Activated CD4-positive, alpha-beta T cell treated with anti-CD3 and anti-CD28 coated beads, Interleukin-2, amount 10 ng/mL, durations not matched to agents 7 days and 5 days (primary cell): ENCODE results near the gene EIF4A2. TPM values are rescaled to one million over a fixed set of nuclear protein-coding genes. Genes with fewer than 3 reads are reported as not detected.
A peak's percentile ranks its signal among the peaks of the same experiment; 100 is the strongest.

Experiments
- CTCF ChIA-PET: fragments of 350-600 bp; sonication (Branson Sonifier 250); formaldehyde crosslinking; loops from one replicate; lab custom pipeline; 2021; ENCODE audit warnings: antibody characterized with exemption; lab: Charles Lee
- POLR2A ChIA-PET: fragments of 350-600 bp; sonication (Branson Sonifier 250); formaldehyde crosslinking; loops from one replicate; lab custom pipeline; 2021; ENCODE audit warnings: antibody characterized with exemption; lab: Charles Lee
- DNase-seq: peaks from one replicate; pipeline ENCODE4 v3.0.0-alpha.2; 2020
- H3K27ac Mint-ChIP-seq: one replicate; pipeline ENCODE4 v1.8.0; 2021; ENCODE audit warnings: mild to moderate bottlenecking, moderate library complexity, mixed read lengths
- H3K27me3 Mint-ChIP-seq: one replicate; pipeline ENCODE4 v1.8.0; 2021; ENCODE audit warnings: mixed read lengths
- H3K36me3 Mint-ChIP-seq: one replicate; pipeline ENCODE4 v1.8.0; 2021; ENCODE audit warnings: low read depth, mixed read lengths
- H3K4me1 Mint-ChIP-seq: one replicate; pipeline ENCODE4 v1.8.0; 2021; ENCODE audit warnings: mixed read lengths
- H3K4me3 Mint-ChIP-seq: one replicate; pipeline ENCODE4 v1.8.0; 2021; ENCODE audit warnings: mild to moderate bottlenecking, moderate library complexity, mixed read lengths
- H3K9me3 Mint-ChIP-seq: one replicate; pipeline ENCODE4 v1.8.0; 2021; ENCODE audit warnings: mixed read lengths
- total RNA-seq, 2 experiments: library from RNA; stranded (reverse); gene quantifications; one replicate each; pipeline ENCODE4 v1.2.3, GENCODE V29; 2021

Gene EIF4A2
- total RNA-seq, 2 experiments from 2014 or later: 351 to 383 TPM

GRCh38 chr3:186760897-186761447, 22.4 kb upstream of the EIF4A2 start:
- H3K27me3 Mint-ChIP-seq: no peaks in the 10 kb centered on the region
- H3K9me3 Mint-ChIP-seq: no peaks in the 10 kb centered on the region
- H3K27ac Mint-ChIP-seq: no peak overlapping the region
- no peaks in the 10 kb centered on the region for H3K4me1 Mint-ChIP-seq
- no peak overlapping the region for H3K4me3 Mint-ChIP-seq
- no peak for DNase-seq
- ChIA-PET POLR2A (no interaction called here), CTCF (interaction anchor here (1.4 kb wide), 1 partner anchor 11 kb away, joined by 6 read pairs; no protein-coding TSS in a partner anchor)
- no peaks in the 10 kb centered on the region for H3K36me3 Mint-ChIP-seq

GRCh38 chr3:186772281-186772694, 11.1 kb upstream of the EIF4A2 start:
- DNase-seq: no peak
- Mint-ChIP-seq H3K4me1 (peaks cover 19% of the 10 kb centered on the region), H3K27me3 (peaks cover 2% of the 10 kb centered on the region), H3K36me3 (no peaks in the 10 kb centered on the region), H3K9me3 (peaks cover 3% of the 10 kb centered on the region), H3K4me3 (peak overlapping the region; percentile 81), H3K27ac (peak overlapping the region; percentile 95)
- POLR2A ChIA-PET: interaction anchor here (1.6 kb wide), 1 partner anchor 11 kb away, joined by 17 read pairs; the partner anchor contains the start of gene EIF4A2
- CTCF ChIA-PET: interaction anchor here (0.8 to 1.8 kb wide), 3 partner anchors 11 to 158 kb away, joined by 3 to 7 read pairs (median 6); partner anchors contain the start of gene EIF4A2

DNA sequence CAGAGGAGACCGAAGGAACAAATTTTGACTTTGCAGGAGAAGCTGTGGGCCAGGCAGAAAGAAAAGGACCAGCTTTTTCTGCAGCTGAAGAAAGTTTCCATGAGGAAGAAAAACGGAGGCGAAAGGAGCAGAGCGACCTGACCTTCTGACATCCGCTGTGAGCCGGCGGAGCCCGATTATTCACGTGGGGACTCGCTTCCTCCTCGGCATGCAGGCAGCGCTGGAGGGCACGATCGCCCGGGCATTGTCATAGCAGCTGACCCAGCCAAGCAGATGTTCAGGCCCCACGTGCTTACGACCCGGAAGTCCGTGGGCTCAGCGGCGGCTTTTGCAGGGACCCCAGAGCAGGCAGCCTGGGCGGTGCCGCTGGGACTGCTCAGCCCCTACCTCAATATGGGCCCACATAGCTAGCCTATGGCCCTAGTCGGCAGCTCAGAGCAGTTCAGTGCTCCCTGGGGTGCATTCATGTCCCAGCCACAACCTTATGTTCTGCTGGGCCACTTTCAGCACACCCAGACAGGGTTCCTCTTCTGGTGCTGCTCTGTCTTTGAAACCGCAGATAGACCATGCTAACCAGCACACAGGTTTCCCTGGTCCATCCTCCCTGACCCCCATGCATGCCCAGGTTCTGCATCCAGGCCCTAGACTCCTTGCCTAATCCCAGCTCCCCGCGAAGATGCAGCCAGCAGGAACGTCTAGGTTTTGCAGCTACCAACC, 10.5 kb upstream of the EIF4A2 start:
- Mint-ChIP-seq H3K4me3 (peak overlapping the region; percentile 81), H3K4me1 (peaks cover 19% of the 10 kb centered on the region), H3K27ac (peak overlapping the region; percentile 95), H3K36me3 (no peaks in the 10 kb centered on the region), H3K9me3 (peaks cover 3% of the 10 kb centered on the region), H3K27me3 (peaks cover 2% of the 10 kb centered on the region)
- POLR2A ChIA-PET: interaction anchor here (1.6 kb wide), 1 partner anchor 10 kb away, joined by 17 read pairs; the partner anchor contains the start of gene EIF4A2
- peak; percentile 67 for DNase-seq
- CTCF ChIA-PET: interaction anchor here (0.8 to 1.8 kb wide), 3 partner anchors 11 to 159 kb away, joined by 3 to 7 read pairs (median 6); partner anchors contain the start of gene EIF4A2

- peaks cover 19% of the 10 kb centered on the region for H3K4me1 Mint-ChIP-seq
- no peak overlapping the region for H3K27ac Mint-ChIP-seq
- no peak overlapping the region for H3K4me3 Mint-ChIP-seq
- H3K36me3 Mint-ChIP-seq: no peaks in the 10 kb centered on the region
- POLR2A ChIA-PET: interaction anchor here (0.6 kb wide), 1 partner anchor 107 kb away, joined by 3 read pairs; no protein-coding TSS in a partner anchor
- no peak for DNase-seq
- peaks cover 2% of the 10 kb centered on the region for H3K27me3 Mint-ChIP-seq
- CTCF ChIA-PET: no interaction called here
- peaks cover 3% of the 10 kb centered on the region for H3K9me3 Mint-ChIP-seq
Observed at GRCh38 chr3:186775999-186776398, 7.4 kb upstream of the EIF4A2 start.

DNA sequence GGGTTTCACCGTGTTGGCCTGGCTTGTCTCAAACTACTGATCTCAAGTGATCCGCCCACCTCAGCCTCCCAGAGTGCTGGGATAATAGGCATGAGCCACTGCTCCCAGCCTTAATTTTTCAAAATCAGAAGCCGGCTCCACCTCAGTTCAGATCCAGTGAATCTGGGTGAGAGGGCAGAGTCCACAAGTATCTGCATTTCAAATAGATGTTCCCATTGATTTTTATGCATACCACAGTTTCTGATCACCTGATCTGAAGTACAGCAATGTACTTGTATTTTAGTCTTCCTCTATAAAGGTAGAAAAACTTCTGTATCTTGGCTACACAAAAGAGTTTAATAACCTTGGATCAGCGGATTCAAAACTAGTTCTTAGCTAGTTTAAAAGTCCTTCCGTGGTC, 4.2 kb upstream of the EIF4A2 start:
- Mint-ChIP-seq H3K27ac (no peak overlapping the region), H3K27me3 (peaks cover 2% of the 10 kb centered on the region), H3K36me3 (peaks cover 8% of the 10 kb centered on the region), H3K4me3 (no peak overlapping the region), H3K9me3 (no peaks in the 10 kb centered on the region), H3K4me1 (peaks cover 9% of the 10 kb centered on the region)
- DNase-seq: no peak
- POLR2A ChIA-PET: no interaction called here
- CTCF ChIA-PET: interaction anchor here (1.4 kb wide), 1 partner anchor 15 kb away, joined by 4 read pairs; no protein-coding TSS in a partner anchor

DNA sequence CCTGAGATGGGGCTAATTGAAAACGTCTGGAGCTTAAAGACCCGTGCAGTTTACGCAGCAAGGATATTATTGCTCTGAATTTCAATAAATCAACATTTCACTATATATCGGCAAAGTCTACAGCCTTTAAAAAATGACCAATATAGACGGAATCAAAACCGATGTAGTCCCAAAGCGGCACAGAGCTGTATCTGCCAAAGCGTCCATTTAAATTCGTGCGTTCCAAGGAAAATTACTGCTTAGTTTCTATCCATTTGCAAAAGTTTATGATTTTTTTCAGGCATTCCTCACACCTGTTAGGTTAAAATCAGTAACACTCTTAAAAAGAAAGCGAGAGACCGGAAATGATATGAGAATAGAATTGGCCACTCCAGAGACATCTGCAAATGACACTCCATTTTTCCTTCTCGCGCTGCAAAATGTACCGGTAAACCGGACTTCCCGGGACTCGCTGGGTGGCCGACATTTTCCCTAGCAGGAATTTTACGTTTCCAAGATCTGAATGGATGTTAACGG, 777 bp upstream of the EIF4A2 start:
- H3K4me1 Mint-ChIP-seq: peaks cover 34% of the 10 kb centered on the region
- no peaks in the 10 kb centered on the region for H3K9me3 Mint-ChIP-seq
- H3K27me3 Mint-ChIP-seq: no peaks in the 10 kb centered on the region
- peaks cover 41% of the 10 kb centered on the region for H3K36me3 Mint-ChIP-seq
- H3K4me3 Mint-ChIP-seq: peak overlapping the region; percentile 99
- CTCF ChIA-PET: interaction anchor here (1.0 to 1.8 kb wide), 3 partner anchors 10 to 168 kb away, joined by 3 to 7 read pairs (median 3); no protein-coding TSS in a partner anchor
- POLR2A ChIA-PET: interaction anchor here (0.6 to 1.4 kb wide), 7 partner anchors 10 to 264 kb away, joined by 3 to 17 read pairs (median 4); partner anchors contain the start of gene RFC4
- H3K27ac Mint-ChIP-seq: peak overlapping the region; percentile 99
- no peak for DNase-seq

DNA sequence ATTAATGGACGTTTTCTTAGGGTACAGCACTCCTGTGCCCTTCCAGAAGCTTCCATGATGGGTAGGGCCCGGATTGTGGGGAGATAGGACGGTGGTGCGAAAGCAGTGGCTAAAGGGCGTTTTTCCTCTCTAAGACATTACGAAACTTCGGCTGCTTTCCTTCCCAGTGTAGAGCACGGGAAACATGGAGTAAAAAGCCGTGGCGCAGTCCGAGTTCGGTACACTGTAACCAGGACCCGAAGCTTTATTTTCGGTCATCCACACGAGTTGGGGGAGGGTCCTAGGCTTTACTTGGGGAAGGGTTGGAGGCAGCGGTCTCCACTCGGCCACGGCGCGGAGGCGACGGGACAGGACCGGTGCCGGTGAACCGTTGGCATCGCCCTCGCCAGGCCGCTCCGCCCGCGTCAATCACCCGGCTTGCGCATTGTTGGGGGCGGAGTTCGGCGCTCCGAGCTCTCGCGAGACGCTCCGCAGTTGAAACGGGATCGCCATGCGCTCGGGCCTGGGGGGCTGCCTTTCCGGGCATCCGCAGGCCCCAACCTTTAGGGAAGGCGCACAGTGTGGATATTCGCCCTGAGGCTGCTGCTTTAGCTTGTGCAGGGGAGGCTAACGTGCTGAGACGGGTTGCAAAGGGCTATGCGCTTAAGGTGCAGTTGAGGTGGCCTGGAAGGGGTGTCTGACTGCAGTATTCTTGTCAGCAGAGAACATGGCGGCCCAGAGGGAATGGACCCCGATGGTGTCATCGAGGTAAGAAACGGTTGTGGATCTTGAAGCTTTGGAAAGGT, 546 bp downstream of the EIF4A2 start:
- ChIA-PET POLR2A (interaction anchor here (0.5 to 1.5 kb wide), 12 partner anchors 7 to 852 kb away, joined by 3 to 17 read pairs (median 4); partner anchors contain the start of genes DNAJB11 and RPL39L), CTCF (interaction anchor here (1.0 to 2.3 kb wide), 5 partner anchors 11 to 355 kb away, joined by 3 to 7 read pairs (median 7); partner anchors contain the start of gene RPL39L)
- Mint-ChIP-seq H3K4me3 (peak overlapping the region; percentile 99), H3K27me3 (no peaks in the 10 kb centered on the region), H3K27ac (peak overlapping the region; percentile 99), H3K36me3 (peaks cover 54% of the 10 kb centered on the region), H3K9me3 (no peaks in the 10 kb centered on the region), H3K4me1 (peaks cover 47% of the 10 kb centered on the region)
- DNase-seq: peak; percentile 85

- ChIA-PET CTCF (interaction anchor here (0.8 to 2.3 kb wide), 5 partner anchors 15 to 354 kb away, joined by 3 to 8 read pairs (median 7); partner anchors contain the start of gene RPL39L), POLR2A (interaction anchor here (0.5 to 1.5 kb wide), 6 partner anchors 37 to 853 kb away, joined by 3 to 4 read pairs (median 3); partner anchors contain the start of gene RPL39L)
- peaks cover 52% of the 10 kb centered on the region for H3K4me1 Mint-ChIP-seq
- H3K4me3 Mint-ChIP-seq: peak overlapping the region; percentile 99
- H3K36me3 Mint-ChIP-seq: peaks cover 61% of the 10 kb centered on the region
- no peak for DNase-seq
- no peaks in the 10 kb centered on the region for H3K27me3 Mint-ChIP-seq
- H3K9me3 Mint-ChIP-seq: no peaks in the 10 kb centered on the region
- H3K27ac Mint-ChIP-seq: peak overlapping the region; percentile 99
Observed at GRCh38 chr3:186784820-186785494, 1.6 kb downstream of the EIF4A2 start.

DNA sequence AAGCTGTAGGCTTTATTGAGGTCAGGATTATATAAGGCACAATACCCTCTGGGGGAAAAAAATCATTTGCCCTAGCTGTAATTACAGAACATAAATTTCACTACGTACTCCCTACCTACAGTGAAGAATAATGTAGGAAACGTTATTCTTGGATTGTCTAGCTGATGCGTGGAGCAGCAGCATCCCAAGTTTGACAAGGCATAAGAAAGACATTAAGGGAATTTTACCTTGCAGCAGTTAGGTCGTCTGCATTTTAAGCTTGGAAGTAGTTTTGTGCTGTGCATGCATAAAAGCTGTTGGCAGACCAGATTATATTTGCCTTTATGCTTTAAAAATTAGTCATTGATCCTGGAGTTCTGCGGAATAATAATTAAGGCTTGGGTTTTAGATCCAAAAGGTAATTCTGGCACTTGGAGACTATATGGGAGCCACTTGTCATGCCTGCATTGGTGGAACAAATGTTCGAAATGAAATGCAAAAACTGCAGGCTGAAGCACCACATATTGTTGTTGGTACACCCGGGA, 2.2 kb downstream of the EIF4A2 start:
- ChIA-PET CTCF (interaction anchor here (0.8 to 2.3 kb wide), 3 partner anchors 14 to 20 kb away, joined by 6 to 8 read pairs (median 7); no protein-coding TSS in a partner anchor), POLR2A (interaction anchor here (0.6 to 1.5 kb wide), 3 partner anchors 146 to 853 kb away, joined by 3 to 4 read pairs (median 3); no protein-coding TSS in a partner anchor)
- Mint-ChIP-seq H3K27me3 (no peaks in the 10 kb centered on the region), H3K27ac (peak overlapping the region; percentile 99), H3K36me3 (peaks cover 67% of the 10 kb centered on the region), H3K9me3 (no peaks in the 10 kb centered on the region), H3K4me1 (peaks cover 53% of the 10 kb centered on the region), H3K4me3 (peak overlapping the region; percentile 99)
- no peak for DNase-seq

DNA sequence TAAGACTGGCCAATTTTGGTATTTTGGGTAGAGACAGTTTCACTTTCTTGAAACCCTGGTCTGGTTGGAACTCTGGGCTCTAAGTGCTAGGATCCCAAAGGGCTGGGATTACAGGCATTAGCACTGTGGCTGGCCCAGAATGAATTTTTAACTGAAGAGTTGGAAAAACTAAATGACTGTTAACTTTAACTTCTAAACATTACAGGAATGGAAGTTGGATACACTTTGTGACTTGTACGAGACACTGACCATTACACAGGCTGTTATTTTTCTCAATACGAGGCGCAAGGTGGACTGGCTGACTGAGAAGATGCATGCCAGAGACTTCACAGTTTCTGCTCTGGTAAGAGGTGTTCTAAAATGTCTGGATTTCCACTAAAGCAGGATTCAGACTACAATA, 3.5 kb downstream of the EIF4A2 start:
- H3K4me3 Mint-ChIP-seq: peak overlapping the region; percentile 99
- H3K9me3 Mint-ChIP-seq: no peaks in the 10 kb centered on the region
- CTCF ChIA-PET: interaction anchor here (0.7 kb wide), 1 partner anchor 10 kb away, joined by 3 read pairs; no protein-coding TSS in a partner anchor
- no peaks in the 10 kb centered on the region for H3K27me3 Mint-ChIP-seq
- peak overlapping the region; percentile 99 for H3K27ac Mint-ChIP-seq
- no peak for DNase-seq
- H3K36me3 Mint-ChIP-seq: peaks cover 74% of the 10 kb centered on the region
- peaks cover 56% of the 10 kb centered on the region for H3K4me1 Mint-ChIP-seq
- POLR2A ChIA-PET: interaction anchor here (0.7 kb wide), 1 partner anchor 11 kb away, joined by 5 read pairs; no protein-coding TSS in a partner anchor
